Urinary bladder (tissue), 4 donors: ENCODE measurements around the gene FGG. TPM values are rescaled to one million over a fixed set of nuclear protein-coding genes. Genes with fewer than 3 reads are reported as not detected.

ENCODE experiments used
- DNase-seq: peaks from one replicate; pipeline ENCODE4 v3.0.0-alpha.2; 2015; ENCODE audit errors: extremely low spot score
- H3K27ac ChIP-seq: one replicate; pipeline ENCODE4 v1.5.1; 2013; ENCODE audit warnings: low read depth, mild to moderate bottlenecking, moderate library complexity
- H3K36me3 ChIP-seq: one replicate; pipeline ENCODE4 v1.6.1; 2013; ENCODE audit warnings: mild to moderate bottlenecking, moderate library complexity; ENCODE audit not compliant: insufficient read depth
- H3K4me1 ChIP-seq: one replicate; pipeline ENCODE4 v1.6.1; 2013; ENCODE audit warnings: mild to moderate bottlenecking, moderate library complexity; ENCODE audit not compliant: insufficient read depth
- H3K4me3 ChIP-seq: one replicate; pipeline ENCODE4 v1.5.1; 2013; ENCODE audit warnings: low read depth, low read length
- WGBS: extraction: QIAGEN DNeasy Blood & Tissue Kit; methylation state at CpG from one replicate; pipeline ENCODE4 v1.1.7; 2013; 5-methylcytosine and 5-hydroxymethylcytosine counted together
- polyA plus RNA-seq: library from polyadenylated mRNA; stranded (reverse); fragments of 200-250 nt; gene quantifications from one replicate; pipeline ENCODE4 v1.2.3, GENCODE V29; 2013
- total RNA-seq: library from RNA; depleted of rRNA; stranded (reverse); fragments of >200 nt; gene quantifications from one replicate; pipeline ENCODE4 v1.2.3, GENCODE V29; 2014
- donor health status: healthy with polysubstance abuse.
- donor health status: healthy.

Gene FGG
- total and polyA plus RNA-seq, 2 donors = 9.9 TPM; not detected in 1

GRCh38 chr4:154622598-154622997 is 10.1 kb upstream of the FGG start:
- H3K4me1 ChIP-seq = no peaks in the 10 kb centered on the region
- H3K27ac ChIP-seq = no peak overlapping the region
- no peak for DNase-seq
- H3K4me3 ChIP-seq = no peak overlapping the region
- H3K36me3 ChIP-seq = no peaks in the 10 kb centered on the region

DNA sequence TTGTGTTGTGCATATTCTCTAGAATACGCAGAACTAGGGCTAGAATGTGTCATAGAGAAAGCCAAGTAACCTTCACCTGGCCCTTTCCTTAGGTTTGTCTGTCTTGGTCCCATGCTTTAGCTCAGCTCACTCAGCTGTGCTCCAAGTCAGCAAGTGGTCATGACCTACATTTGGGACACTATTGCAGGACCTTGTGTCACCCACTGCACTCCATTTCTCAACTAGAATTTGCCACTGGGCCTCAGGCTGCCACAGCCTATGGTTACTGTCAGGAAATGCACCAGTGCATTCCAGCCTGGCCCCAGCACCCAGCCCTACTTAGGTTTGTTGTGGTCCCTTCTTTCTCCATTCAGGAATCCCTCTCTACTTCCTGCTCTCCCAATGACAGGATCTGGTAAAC is 7.7 kb upstream of the FGG start:
- DNase-seq = no peak
- H3K4me1 ChIP-seq = no peaks in the 10 kb centered on the region
- no peak overlapping the region for H3K4me3 ChIP-seq
- WGBS = 0% methylated on average over 1 of the region's 1 CpG
- no peak overlapping the region for H3K27ac ChIP-seq
- no peaks in the 10 kb centered on the region for H3K36me3 ChIP-seq

DNA sequence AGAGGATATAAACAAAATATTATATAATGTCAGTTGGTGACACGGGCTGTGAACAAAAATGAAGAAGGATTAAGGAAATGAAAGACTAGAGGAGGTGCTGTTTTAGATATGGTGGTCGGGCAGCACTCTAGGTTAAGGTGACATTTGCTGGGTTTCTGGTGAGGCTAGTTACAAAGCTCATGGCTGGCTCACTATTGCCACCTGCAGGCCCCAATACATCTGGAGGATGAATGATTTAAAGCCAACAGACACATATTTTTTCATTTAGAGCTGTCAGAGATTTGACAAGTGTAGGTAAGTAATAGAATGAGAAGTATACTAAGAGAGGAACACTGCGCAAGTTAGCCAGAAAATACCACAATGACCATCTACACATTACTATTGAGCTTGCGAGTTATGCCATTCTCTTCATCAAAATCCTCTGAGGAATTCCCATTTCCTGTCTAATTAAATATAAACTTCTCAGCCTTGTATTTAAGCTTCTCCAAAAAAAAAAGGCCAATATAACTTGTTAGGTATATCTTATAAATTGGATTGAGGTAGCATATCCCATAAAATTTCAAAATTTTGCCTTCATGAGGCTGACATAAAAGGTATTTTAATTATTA is 6.4 kb upstream of the FGG start:
- no peak overlapping the region for H3K4me3 ChIP-seq
- no peaks in the 10 kb centered on the region for H3K4me1 ChIP-seq
- 53% methylated on average over 4 of the region's 4 CpGs for WGBS
- H3K36me3 ChIP-seq = no peaks in the 10 kb centered on the region
- DNase-seq = no peak
- no peak overlapping the region for H3K27ac ChIP-seq

DNA sequence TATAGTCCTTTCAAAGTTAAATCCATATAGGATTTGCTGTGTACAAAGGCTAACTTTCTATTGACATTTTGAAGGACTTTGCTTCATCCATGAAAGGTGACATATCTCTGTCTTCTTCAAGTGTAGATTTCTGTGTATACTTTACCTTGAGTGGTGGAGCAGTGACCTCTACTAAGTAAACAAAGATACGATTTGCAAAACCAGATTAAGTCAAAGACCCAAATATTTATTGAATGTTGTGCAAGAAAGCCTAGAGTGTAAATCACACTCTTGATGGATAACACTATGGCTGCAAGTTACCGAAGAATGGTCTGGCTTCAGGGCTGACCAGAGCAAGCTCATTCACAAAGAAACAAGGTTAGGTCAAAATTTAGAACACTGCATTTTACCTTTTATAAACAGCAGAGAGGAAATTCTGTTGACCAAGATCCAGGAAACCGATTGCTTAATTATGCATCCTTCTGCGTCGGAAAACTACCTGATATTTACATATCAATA is 5.4 kb upstream of the FGG start:
- DNase-seq = no peak
- 61% methylated on average over 5 of the region's 5 CpGs for WGBS
- H3K4me3 ChIP-seq = no peak overlapping the region

DNA sequence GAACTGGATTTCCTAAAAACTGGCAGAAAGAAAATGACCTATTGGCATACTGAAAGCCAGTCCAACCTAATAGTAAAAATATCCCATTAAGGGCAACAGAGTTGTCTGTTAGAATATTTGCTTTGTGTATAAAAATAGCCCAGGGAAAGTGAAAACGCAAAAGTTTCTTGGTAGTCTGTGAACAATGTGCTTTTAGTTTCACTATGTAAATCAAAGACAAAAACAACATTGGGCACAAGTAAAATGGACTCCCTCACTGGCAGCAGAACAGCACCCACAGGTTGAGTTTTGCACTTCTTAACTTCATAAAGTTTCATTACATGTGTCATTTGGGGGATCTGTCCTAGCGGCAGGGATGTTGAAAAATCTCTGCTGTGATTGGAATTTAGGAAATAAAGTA is 4.3 kb upstream of the FGG start:
- Histone ChIP-seq H3K36me3 (no peaks in the 10 kb centered on the region), H3K4me1 (no peaks in the 10 kb centered on the region), H3K4me3 (no peak overlapping the region), H3K27ac (no peak overlapping the region)
- WGBS = 50% methylated on average over 2 of the region's 2 CpGs
- no peak for DNase-seq

More for the DNA sequence above, 5.4 kb upstream of the FGG start:
- no peak overlapping the region for H3K27ac ChIP-seq
- no peaks in the 10 kb centered on the region for H3K36me3 ChIP-seq
- no peaks in the 10 kb centered on the region for H3K4me1 ChIP-seq

GRCh38 chr4:154616287-154616686 is 3.8 kb upstream of the FGG start:
- no peak for DNase-seq
- Histone ChIP-seq H3K4me1 (no peaks in the 10 kb centered on the region), H3K4me3 (no peak overlapping the region), H3K27ac (no peak overlapping the region), H3K36me3 (no peaks in the 10 kb centered on the region)
- 63% methylated on average over 4 of the region's 4 CpGs for WGBS

DNA sequence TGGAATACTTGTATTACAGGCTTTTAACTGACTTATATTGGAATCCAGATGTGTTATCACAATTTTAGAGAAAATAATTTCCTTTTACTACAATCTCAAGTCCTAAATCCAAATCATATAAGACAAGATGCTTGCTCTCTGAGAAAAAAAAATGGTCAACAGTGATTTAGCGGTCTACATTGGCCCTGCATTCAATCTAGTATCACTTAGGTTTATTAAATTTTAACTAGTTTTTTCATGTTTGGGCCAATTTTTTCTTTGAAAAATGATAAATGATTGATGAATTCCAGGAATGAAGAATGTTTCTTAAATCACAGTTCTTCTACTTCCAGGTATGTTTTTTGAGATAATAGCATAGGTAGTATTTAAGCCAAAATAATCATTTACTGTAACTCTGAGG is 2.8 kb upstream of the FGG start:
- H3K4me1 ChIP-seq = no peaks in the 10 kb centered on the region
- whole genome bisulfite sequencing = 88% methylated on average over 1 of the region's 1 CpG
- H3K27ac ChIP-seq = no peak overlapping the region
- no peak overlapping the region for H3K4me3 ChIP-seq
- no peak for DNase-seq
- H3K36me3 ChIP-seq = no peaks in the 10 kb centered on the region

DNA sequence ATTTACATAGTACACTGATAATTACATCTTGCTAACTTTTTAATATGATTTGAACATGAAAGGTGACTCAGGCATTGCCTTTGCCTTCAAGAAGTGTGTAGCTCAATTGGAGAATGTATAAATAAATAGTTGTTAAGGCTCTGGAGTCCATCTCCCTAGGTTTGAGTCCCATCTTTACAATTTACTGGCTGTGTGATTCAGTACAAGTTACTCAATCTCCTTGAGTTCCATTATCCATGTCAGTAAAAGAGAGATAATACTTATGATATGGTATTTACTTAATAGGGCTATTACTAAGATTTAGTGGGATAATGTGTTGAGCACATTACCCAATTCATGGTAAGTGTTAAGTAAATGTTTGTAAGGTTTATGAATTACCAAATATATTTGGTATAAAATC is 1.9 kb upstream of the FGG start:
- Histone ChIP-seq H3K27ac (no peak overlapping the region), H3K4me3 (no peak overlapping the region), H3K4me1 (no peaks in the 10 kb centered on the region), H3K36me3 (no peaks in the 10 kb centered on the region)
- no peak for DNase-seq

- Histone ChIP-seq H3K4me1 (no peaks in the 10 kb centered on the region), H3K4me3 (no peak overlapping the region), H3K36me3 (no peaks in the 10 kb centered on the region), H3K27ac (no peak overlapping the region)
- no peak for DNase-seq
- WGBS = 83% methylated on average over 1 of the region's 1 CpG
These were observed 623 bp downstream of the FGG start for GRCh38 chr4:154611833-154612232.

DNA sequence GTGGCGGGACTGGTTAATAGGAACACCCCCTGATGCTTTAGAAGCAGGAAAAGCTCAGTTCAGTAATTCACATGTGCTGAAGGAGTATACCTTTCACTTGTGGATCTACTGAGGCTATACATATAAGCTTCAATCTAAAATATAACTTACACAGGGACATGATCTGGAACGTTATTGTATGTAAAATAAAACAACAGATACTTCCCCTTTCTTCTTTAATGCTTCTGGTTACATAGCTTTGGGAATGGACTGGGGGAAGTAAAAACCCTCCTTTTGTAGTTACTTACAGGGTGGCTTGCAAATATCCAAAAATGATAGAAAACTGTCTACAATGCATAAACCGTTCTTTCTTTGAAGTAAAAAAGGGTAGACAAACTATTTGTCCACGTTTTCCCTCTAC is 1.9 kb downstream of the FGG start:
- WGBS = 54% methylated on average over 4 of the region's 4 CpGs
- Histone ChIP-seq H3K27ac (no peak overlapping the region), H3K4me1 (no peaks in the 10 kb centered on the region), H3K4me3 (no peak overlapping the region), H3K36me3 (no peaks in the 10 kb centered on the region)
- DNase-seq = no peak

DNA sequence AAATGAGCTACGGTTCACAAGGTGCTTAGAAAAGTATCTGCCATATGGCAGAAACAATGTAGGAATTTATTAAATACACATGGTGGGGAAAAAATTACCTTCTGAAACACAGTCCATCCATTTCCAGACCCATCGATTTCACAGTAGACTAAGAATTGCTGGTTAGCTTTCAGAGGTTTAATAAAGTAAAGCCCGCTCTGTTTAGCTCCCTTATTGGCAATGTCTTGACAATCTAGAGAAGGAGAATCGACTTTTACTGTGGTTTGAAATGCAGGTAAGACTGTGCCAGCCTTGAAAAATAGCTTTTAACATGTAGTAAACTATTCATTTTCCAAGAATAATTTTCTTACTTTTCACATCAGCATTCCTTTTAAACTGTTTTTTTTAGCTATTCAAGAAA is 2.9 kb downstream of the FGG start:
- no peak overlapping the region for H3K4me3 ChIP-seq
- WGBS = 82% methylated on average over 4 of the region's 4 CpGs
- DNase-seq = no peak

GRCh38 chr4:154608361-154609252 is 3.8 kb downstream of the FGG start:
- DNase-seq = no peak
- WGBS = 82% methylated on average over 3 of the region's 3 CpGs
- no peak overlapping the region for H3K27ac ChIP-seq

More for the DNA sequence above, 2.9 kb downstream of the FGG start:
- Histone ChIP-seq H3K27ac (no peak overlapping the region), H3K4me1 (no peaks in the 10 kb centered on the region), H3K36me3 (no peaks in the 10 kb centered on the region)

GRCh38 chr4:154606728-154607723 is 5.4 kb downstream of the FGG start:
- Histone ChIP-seq H3K4me1 (no peaks in the 10 kb centered on the region), H3K4me3 (no peak overlapping the region), H3K27ac (no peak overlapping the region), H3K36me3 (no peaks in the 10 kb centered on the region)
- DNase-seq = no peak
- WGBS = 89% methylated on average over 6 of the region's 6 CpGs

More at GRCh38 chr4:154608361-154609252, 3.8 kb downstream of the FGG start:
- no peaks in the 10 kb centered on the region for H3K4me1 ChIP-seq
- H3K4me3 ChIP-seq = no peak overlapping the region
- no peaks in the 10 kb centered on the region for H3K36me3 ChIP-seq
